NCI-H82 treated with DMSO at 0.1 percent for 48 hours (cell line): ENCODE results near the gene CADPS.

Source experiments
- DNase-seq: peaks from one replicate; lab custom pipeline; 2025; ENCODE audit not compliant: unreplicated experiment; lab: John Stamatoyannopoulos, UW

Gene CADPS

GRCh38 chr3:62527474-62527873 is 347.7 kb downstream of the CADPS start:
- no peak for DNase-seq

DNA sequence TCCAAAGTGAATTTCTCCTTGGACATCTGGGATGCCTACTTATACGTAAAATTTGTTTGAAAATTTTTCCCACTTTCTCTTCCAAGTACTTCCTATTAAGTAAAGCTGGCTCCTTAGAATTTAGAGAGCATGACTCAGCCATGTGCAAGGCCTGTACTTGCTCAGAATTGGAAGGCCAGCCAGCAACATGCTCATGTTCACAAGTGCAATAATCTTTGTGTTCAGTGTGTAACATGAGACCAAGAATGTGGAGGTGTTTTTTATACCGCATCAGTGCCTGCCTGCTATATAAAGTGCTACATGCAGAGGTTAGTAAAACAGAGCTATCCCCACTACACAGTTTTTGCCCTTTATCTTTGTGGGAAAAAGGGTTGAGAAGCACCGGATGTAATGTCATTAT is 349.9 kb downstream of the CADPS start:
- no peak for DNase-seq

DNA sequence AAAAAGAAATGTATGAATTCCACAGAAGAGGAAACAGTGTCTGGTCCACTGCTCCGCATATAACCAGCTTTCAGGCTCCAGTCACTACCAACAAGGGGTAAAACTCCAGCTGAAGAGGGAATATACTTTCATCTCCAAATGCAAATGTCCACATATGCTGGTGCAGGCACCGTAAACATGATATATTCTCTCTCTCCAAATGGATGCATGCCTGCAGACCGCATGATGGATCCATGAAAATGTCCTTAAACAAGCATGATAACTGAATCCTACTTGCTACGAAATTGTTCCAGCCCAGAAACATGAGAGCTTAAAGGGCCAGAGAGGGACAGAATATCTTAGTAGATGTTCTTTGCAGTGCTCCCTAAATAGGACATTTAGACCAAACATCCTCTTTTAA is 351.5 kb downstream of the CADPS start:
- no peak for DNase-seq

DNA sequence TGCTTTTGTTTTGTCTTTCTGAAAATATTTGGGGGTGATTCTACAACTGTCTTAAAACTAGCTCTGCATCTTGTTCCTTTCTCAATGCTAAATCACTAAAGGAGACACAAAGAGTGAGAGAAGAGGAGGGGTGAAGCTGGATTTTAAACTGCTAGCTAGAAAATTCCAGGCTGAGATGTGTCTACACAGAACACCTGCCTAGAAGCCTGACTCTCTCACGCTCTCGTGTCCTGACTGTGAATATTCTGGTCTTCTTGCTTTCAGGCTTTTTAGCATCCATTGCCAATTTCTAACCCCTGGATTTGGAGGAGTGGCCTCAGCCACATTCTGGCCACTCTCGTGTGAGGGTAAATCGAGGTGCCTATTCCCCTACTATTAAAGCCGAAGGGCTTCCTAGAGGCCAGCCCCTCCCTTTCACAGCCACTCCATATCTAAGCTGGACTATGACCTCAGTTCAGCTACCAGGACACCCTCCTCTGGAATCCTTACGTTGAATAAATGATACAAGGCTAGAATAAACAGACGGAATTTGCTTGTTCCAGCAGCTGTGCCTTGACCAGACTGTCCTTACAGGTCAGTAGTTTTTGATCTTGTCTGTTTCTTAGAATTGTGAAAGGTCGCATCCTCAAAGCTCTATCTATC is 353.6 kb downstream of the CADPS start:
- DNase-seq = no peak

- no peak for DNase-seq
Measured at GRCh38 chr3:62503516-62503915, 371.7 kb downstream of the CADPS start.

DNA sequence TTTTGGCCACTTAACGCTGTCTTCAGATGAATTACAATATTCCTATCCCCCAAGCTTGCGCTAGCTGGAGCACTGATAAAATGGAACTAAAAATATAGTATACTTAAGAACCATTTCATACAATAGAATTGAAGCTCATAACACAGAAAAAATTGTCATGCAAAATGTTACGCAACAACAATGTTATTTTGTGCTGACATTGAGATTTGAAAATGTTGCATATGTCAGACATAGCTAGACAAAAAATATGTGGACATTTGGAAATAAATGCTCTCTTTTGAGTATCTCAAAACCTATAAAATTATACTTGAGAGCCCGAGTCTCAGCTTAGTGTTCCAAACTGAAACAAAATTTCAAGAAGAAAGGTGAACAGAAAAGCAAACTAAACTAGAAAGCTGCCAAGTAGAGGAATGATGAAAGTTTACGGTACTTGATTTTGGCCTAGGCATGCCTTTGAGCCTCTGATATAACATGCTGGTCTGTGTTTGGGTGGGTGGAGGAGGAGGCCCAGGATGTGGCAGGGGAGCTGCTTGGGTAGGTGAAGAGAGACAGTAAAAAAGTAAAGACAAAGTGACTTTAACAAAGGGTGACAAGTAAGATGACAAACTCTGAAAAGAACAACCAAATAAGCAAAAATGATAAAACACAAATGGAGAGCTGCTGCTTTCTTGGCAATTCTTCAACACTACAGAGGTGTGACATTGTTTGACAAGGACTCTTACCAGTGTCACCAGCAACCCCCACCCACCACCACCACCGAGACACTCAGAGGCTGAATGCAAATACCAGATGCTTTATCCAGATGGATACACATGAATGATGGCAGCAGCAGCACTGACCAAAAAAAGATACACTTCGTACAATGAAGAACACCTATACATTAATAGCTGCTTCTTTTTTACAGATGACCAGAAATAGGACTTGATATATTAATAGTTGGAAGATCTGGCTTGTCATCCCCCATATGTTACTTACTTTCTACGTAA is 372.6 kb downstream of the CADPS start:
- no peak for DNase-seq

GRCh38 chr3:62501289-62501668 is 373.9 kb downstream of the CADPS start:
- no peak for DNase-seq

DNA sequence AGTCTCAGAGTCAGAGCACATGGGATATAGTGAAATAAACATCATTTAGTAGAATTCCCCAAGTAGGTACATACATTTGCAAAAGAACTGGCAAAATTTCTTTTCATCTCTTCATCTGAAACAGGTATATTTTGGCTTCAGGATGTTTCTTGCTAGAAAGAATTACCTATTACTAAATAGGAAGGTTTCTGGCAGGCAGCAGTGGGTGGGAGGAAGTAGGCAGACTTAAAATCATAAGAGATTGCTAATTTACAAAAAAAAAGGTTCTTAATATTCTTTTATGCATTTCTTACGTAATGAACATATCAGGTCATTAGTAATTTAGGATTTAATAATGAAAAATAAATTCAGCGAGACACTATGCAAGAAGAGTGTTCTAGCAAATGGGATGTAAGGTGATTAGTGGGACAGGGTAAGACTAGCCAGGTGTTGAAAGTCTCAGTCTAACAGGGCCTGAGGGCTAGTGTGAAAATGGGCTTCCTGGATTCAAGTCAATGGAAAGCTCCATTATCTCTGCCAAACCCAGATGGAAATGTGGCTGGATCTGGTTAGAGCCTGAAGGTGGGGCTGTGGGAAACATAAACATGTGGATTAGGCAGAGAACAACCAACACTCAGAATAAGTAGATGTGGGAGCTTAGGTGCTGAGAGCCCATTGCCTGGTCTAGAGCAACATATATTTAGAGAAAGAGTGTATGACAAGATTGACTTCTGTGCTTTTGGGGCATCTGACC is 374.5 kb downstream of the CADPS start:
- DNase-seq = peak; percentile 36

DNA sequence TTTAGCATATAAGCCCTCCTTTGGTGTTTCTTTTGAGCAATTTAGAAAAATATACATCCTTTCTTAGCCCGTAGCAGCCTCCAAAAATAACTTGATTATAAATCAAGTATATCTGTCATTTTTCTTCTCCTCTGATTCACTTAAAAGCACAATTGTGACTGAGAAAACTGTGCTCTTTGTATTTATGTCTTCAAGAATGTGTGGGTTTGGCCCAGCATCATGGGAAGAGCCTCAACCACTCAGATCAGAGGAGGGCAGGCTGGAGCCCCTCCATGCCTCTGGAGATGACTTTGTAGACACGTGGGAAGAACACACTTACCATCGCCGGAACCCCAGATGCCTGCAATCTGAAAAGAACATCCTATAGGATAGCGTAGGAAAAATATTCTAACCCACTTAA is 378.1 kb downstream of the CADPS start:
- DNase-seq = no peak

DNA sequence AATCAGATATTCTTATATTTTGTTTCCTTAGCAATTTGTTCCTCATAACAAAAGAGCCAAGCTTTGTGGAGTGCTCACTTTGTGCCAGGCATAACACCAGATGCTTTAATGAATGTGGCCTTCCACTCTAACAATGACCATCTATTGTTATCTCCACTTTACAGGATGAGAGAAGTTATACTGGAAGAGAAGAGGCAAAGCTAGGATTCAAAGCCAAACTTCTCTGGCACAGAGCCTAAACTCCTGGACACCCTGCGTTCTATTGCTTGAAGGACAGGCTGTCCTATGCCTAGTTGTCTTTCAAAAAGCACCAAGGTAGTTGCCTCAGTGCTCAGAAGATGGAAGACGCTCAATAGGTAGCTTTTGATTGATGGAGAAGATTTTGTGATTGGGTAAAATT is 378.7 kb downstream of the CADPS start:
- DNase-seq = no peak

DNA sequence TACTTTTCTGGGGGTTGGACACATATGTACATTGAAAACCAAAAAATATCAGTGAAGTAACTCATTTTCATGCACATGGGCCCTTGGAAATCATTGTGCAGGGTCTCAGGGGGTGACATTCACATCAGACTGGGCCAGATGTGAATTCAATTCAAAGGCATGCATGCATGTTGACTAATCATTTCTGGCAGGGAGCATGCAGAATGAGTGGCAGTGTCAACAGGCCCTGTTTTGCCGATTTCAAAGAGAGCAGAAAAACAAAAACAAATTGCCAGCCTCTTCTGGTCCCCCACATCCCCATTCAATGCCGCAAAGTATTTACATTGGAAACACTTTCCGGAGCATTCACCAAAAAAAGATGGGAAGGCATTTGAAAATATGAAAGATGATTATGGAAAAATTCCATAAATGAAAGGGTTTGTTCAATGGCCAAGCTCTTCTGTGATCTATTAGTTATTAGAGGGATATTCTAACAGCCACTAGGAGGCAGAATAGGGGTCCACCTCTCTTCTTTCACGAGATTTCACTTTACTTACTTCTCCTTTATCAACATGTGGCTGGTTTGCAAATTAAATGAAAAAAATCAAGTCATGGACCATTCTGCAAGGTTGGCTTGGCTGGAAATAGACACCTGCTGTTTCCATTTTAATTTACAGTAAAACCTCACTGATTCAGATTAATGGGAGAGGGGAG is 382.0 kb downstream of the CADPS start:
- DNase-seq = no peak

GRCh38 chr3:62482961-62483360 is 392.3 kb downstream of the CADPS start:
- no peak for DNase-seq

DNA sequence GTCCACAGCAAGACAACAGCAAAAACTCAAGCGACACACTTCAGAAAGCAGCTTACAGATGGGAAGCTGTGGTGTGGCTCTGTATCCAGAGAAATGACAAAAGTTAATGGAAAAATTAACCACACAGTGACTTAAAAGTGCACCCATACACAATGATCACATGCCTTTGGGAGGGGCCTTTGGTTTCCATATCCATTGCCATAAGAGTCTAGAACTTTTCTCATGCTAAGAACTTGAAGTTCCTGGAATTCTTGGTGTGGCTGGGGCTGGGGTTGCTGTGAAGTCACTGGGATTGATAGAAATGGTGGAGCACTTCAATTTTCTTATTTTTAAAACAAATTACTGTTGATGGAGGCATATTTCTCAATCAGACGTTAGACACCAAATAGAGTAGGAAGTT is 393.3 kb downstream of the CADPS start:
- DNase-seq = no peak

DNA sequence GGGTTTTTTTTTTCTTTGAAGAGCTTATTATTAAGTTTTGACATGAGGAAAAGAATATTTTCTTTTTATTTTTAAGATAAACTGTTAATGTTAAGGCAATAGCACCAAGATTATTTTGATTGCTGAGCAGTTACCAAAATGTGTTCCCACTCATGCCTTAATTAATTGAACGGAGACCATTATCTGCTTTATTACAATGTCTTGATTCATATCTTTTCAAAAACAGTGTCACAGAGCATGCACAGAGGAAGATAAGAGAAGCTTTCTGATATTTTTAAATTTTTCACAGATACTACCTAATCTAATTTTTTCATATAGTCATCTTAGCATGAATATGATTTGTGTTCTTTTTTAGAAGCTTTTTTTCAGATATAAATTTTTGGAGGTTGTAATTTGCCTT is 395.2 kb downstream of the CADPS start:
- no peak for DNase-seq

GRCh38 chr3:62479326-62479725 is 395.9 kb downstream of the CADPS start:
- DNase-seq = no peak

DNA sequence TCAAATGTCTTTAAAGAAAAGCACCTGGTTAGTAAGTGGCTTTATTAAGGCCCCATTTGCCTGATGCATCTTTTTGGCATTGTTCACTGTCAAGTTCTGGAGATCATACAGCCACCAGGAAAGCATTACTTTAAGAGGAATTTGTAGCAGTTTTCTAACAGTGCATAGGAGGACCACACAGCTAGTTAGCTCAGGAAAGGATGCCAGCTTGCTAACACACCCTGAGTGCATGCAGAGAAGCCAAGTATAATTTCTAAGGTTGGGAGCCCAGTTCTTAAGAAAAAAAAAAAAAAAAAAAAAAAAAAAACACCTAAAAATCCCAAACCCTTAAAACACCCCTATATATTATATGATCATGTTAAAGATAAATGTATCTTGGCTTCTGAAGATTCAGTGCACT is 399.9 kb downstream of the CADPS start:
- DNase-seq = no peak

DNA sequence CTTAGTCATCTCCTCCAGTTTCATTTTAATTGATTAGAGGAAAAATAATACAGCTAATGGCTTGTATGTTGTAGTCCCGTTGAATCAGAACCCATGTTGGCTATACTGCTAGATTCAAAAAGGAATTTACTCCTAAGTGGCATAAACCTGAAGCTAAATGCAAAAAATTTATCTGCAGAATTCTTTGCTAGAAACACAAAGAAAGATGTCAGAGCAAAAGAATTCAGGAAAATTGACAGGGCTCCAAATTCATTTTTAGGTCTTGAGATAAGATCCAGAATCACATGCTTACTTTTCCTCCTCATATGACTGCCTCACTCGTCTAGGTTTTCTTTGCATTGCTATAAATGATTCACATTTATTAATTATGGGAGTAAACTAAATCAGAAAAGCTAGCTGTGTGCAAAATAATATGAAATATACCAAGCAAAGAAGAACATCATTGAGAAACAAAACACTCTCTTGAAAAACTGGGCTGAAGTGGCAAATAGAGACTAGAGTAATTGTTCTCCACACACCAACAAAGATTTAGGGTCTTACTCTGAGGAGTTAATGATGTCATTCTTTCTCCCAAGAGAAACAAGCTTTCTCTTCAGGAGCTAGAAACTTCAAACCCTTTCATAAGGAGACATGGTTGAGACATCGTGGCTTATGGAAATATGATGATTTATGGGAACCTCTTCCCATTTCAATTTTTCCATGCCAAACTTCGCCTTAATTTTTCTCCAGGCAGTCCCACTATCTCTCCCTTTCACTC is 407.1 kb downstream of the CADPS start:
- no peak for DNase-seq

- no peak for DNase-seq
Measured at GRCh38 chr3:62462788-62463187, 412.4 kb downstream of the CADPS start.

DNA sequence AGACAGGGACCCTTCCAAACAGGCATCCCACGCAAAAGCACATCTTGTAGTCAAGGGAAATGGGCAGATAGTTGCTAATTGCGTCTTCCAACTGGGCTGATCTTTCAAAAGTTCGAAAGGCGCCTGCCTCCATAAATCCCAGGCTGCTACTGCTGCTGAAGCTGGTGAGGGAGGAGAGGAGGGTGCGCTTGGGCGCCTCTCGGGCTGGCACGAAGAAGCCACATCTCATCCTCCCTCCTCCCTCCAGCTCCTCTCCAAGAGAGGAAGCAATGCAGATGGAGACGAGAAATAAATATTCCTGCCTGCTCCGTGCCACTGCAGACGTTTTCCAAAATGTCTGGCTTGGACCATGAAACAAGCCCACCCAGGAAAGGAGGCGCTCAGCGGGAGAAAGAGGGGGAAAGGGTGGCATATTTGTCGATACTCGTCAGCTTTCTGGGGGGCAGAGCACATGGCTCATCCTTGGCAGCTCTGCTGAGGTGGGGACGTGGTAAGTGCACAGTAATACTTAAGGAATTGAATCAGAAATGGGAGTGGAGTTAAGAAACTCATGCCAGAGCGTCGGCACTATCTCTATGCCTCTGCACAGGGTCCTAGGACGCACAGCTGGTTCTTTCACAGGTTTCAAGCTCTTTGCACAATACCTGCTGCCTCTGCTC is 413.0 kb downstream of the CADPS start:
- DNase-seq = no peak

- no peak for DNase-seq
Measured at GRCh38 chr3:62454916-62455315, 420.3 kb downstream of the CADPS start.
